Measurements from ENCODE around the gene CLINT1. TPM values are rescaled to one million over a fixed set of nuclear protein-coding genes. Genes with fewer than 3 reads are reported as not detected.

CLINT1 gene
- total and polyA plus RNA-seq, 2 donors from 2014 or later, result 34.1 to 173 TPM

GRCh38 chr5:157842787-157843186 lies 16.2 kb downstream of the CLINT1 start:
- Histone ChIP-seq H3K9ac (ENCODE audit: low read length in 3 of 3) (no peak overlapping the region), H3K27me3 (ENCODE audit: control insufficient read depth, insufficient read depth, low read length) (no peaks in the 10 kb centered on the region), H3K27ac (ENCODE audit: low read depth in 2 of 2, low read length in 2 of 2) (no peak overlapping the region), H3K36me3 (ENCODE audit: control insufficient read depth in 2 of 3, insufficient read depth in 3 of 3, low read length in 3 of 3) (peaks cover 0 to 5% (median 3%) of the 10 kb centered on the region in 3 donors), H3K4me1 (ENCODE audit: control insufficient read depth in 2 of 3, insufficient read depth in 2 of 3, low read depth in 1 of 3, low read length in 3 of 3) (peaks cover 0 to 5% (median 0%) of the 10 kb centered on the region in 3 donors), H3K9me3 (ENCODE audit: control insufficient read depth in 2 of 3, insufficient read depth in 1 of 3, low read length in 3 of 3) (peaks cover 0 to 4% (median 1%) of the 10 kb centered on the region in 3 donors), H3K4me3 (ENCODE audit: low read length in 3 of 3) (no peak overlapping the region)
- intact Hi-C loops (cut with DNase I), result no loop called here
- no peak for DNase-seq
- TF ChIP-seq CTCF (IDR thresholded peaks at IDR 0.05; ENCODE audit: borderline replicate concordance, extremely low read depth, insufficient read depth), result no peak
- peak; percentile 50 for FAIRE-seq

GRCh38 chr5:157842185-157842584 lies 16.8 kb downstream of the CLINT1 start:
- intact Hi-C loops (cut with DNase I), result no loop called here
- H3K9me3 ChIP-seq (ENCODE audit: control insufficient read depth in 2 of 3, insufficient read depth in 1 of 3, low read length in 3 of 3), result peaks cover 0 to 4% (median 1%) of the 10 kb centered on the region in 3 donors
- FAIRE-seq (no peak), DNase-seq (no peak)
- TF ChIP-seq CTCF (IDR thresholded peaks at IDR 0.05; ENCODE audit: borderline replicate concordance, extremely low read depth, insufficient read depth), result no peak
- H3K27me3 ChIP-seq (ENCODE audit: control insufficient read depth, insufficient read depth, low read length), result no peaks in the 10 kb centered on the region
- no peaks in the 10 kb centered on the region for H3K36me3 ChIP-seq (ENCODE audit: control insufficient read depth in 2 of 3, insufficient read depth in 3 of 3, low read length in 3 of 3)
- peaks cover 0 to 5% (median 0%) of the 10 kb centered on the region in 3 donors for H3K4me1 ChIP-seq (ENCODE audit: control insufficient read depth in 2 of 3, insufficient read depth in 2 of 3, low read depth in 1 of 3, low read length in 3 of 3)
- no peak overlapping the region for H3K27ac ChIP-seq (ENCODE audit: low read depth in 2 of 2, low read length in 2 of 2)
- H3K9ac ChIP-seq (ENCODE audit: low read length in 3 of 3), result no peak overlapping the region
- no peak overlapping the region for H3K4me3 ChIP-seq (ENCODE audit: low read length in 3 of 3)

GRCh38 chr5:157839157-157839795 lies 19.7 kb downstream of the CLINT1 start:
- no peak for DNase-seq
- H3K4me1 ChIP-seq (ENCODE audit: control insufficient read depth in 2 of 3, insufficient read depth in 2 of 3, low read depth in 1 of 3, low read length in 3 of 3), result peaks cover 0 to 2% (median 1%) of the 10 kb centered on the region in 3 donors
- TF ChIP-seq CTCF (IDR thresholded peaks at IDR 0.05; ENCODE audit: borderline replicate concordance, extremely low read depth, insufficient read depth), result no peak
- H3K27me3 ChIP-seq (ENCODE audit: control insufficient read depth, insufficient read depth, low read length), result no peaks in the 10 kb centered on the region
- no peak overlapping the region for H3K27ac ChIP-seq (ENCODE audit: low read depth in 2 of 2, low read length in 2 of 2)
- H3K9ac ChIP-seq (ENCODE audit: low read length in 3 of 3), result no peak overlapping the region
- no peak overlapping the region for H3K4me3 ChIP-seq (ENCODE audit: low read length in 3 of 3)
- intact Hi-C loops (cut with DNase I), result no loop called here
- no peak for FAIRE-seq
- H3K36me3 ChIP-seq (ENCODE audit: control insufficient read depth in 2 of 3, insufficient read depth in 3 of 3, low read length in 3 of 3), result no peaks in the 10 kb centered on the region
- H3K9me3 ChIP-seq (ENCODE audit: control insufficient read depth in 2 of 3, insufficient read depth in 1 of 3, low read length in 3 of 3), result no peaks in the 10 kb centered on the region

All from kidney (tissue), 14 donors.